ENCODE measurements around the gene TCTN1.

DNA sequence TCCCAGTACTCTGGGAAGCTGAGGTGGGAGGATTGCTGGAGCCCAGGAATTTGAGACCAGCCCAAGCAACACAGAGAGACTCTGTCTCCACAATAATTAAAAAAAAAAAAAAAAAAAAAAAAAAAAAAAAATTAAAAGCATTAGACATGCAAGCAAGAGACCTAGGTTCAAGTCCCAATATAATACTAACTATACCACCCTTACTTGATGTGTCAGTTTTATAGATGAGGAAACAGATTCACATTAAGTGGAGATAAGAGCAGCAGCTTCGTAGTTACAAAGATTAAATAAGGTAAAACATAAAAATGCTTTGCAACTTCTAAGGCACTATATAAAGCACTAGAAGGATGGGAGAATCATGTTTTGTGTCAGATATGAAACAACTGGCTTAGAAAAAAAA lies 39.9 kb upstream of the TCTN1 start:
- TF ChIP-seq, protein P1, sequence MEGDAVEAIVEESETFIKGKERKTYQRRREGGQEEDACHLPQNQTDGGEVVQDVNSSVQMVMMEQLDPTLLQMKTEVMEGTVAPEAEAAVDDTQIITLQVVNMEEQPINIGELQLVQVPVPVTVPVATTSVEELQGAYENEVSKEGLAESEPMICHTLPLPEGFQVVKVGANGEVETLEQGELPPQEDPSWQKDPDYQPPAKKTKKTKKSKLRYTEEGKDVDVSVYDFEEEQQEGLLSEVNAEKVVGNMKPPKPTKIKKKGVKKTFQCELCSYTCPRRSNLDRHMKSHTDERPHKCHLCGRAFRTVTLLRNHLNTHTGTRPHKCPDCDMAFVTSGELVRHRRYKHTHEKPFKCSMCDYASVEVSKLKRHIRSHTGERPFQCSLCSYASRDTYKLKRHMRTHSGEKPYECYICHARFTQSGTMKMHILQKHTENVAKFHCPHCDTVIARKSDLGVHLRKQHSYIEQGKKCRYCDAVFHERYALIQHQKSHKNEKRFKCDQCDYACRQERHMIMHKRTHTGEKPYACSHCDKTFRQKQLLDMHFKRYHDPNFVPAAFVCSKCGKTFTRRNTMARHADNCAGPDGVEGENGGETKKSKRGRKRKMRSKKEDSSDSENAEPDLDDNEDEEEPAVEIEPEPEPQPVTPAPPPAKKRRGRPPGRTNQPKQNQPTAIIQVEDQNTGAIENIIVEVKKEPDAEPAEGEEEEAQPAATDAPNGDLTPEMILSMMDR (IDR thresholded peaks at IDR 0.05 in 2 of 3, conservative IDR thresholded peaks at IDR 0.05 in 1 of 3; ENCODE audit: insufficient read depth in 2 of 3, low read depth in 1 of 3, low read length in 3 of 3) = no peak
- TF ChIP-seq ZNF785 (CRISPR knock-in tag; IDR thresholded peaks at IDR 0.05) (no peak), EZH2 (IDR thresholded peaks at IDR 0.05; ENCODE audit: borderline replicate concordance, low read depth, low read length) (no peak), ZNF124 (CRISPR knock-in tag; IDR thresholded peaks at IDR 0.05) (no peak), TBP (optimal IDR thresholded peaks at IDR 0.05; ENCODE audit: low read depth, low read length) (no peak), CHD1 (IDR thresholded peaks at IDR 0.05; ENCODE audit: low read length) (no peak), JUNB (CRISPR knock-in tag; conservative IDR thresholded peaks at IDR 0.05) (no peak)
